Muscle layer of duodenum (tissue), 2 donors: ENCODE results near the gene TRA2B.
"Not testable (repeated sequence)": the region's sequence is repeated elsewhere in the genome, so short reads cannot be mapped to it uniquely, and the experiment has no call there.

Source experiments
- H3K27ac ChIP-seq: one replicate; pipeline ENCODE4 v1.7.0; 2013; ENCODE audit warnings: mild to moderate bottlenecking, low read length
- H3K27me3 ChIP-seq: one replicate; pipeline ENCODE4 v1.7.0; 2013; ENCODE audit warnings: low read depth, mild to moderate bottlenecking, control low read depth, low read length
- H3K36me3 ChIP-seq, 2 donors: one replicate each; pipeline ENCODE4 v1.7.0; 2013; ENCODE audit warnings: low read length in 2 of 2, control low read depth in 1 of 2, mild to moderate bottlenecking in 1 of 2; ENCODE audit not compliant: insufficient read depth in 2 of 2, control insufficient read depth in 1 of 2
- H3K4me1 ChIP-seq, 2 donors: one replicate each; pipeline ENCODE4 v1.7.0; 2013; ENCODE audit warnings: low read length in 2 of 2, mild to moderate bottlenecking in 2 of 2, control low read depth in 1 of 2, moderate library complexity in 1 of 2; ENCODE audit not compliant: insufficient read depth in 2 of 2, control insufficient read depth in 1 of 2
- H3K4me3 ChIP-seq, 2 donors: one replicate each; pipeline ENCODE4 v1.7.0; 2013; ENCODE audit warnings: low read length in 2 of 2, low read depth in 1 of 2, mild to moderate bottlenecking in 1 of 2
- H3K9me3 ChIP-seq, 2 donors: one replicate each; pipeline ENCODE4 v1.7.0; 2013; ENCODE audit warnings: low read length in 2 of 2, control low read depth in 1 of 2, mild to moderate bottlenecking in 1 of 2; ENCODE audit not compliant: control insufficient read depth in 1 of 2
- donor health status: healthy.

Gene TRA2B

DNA sequence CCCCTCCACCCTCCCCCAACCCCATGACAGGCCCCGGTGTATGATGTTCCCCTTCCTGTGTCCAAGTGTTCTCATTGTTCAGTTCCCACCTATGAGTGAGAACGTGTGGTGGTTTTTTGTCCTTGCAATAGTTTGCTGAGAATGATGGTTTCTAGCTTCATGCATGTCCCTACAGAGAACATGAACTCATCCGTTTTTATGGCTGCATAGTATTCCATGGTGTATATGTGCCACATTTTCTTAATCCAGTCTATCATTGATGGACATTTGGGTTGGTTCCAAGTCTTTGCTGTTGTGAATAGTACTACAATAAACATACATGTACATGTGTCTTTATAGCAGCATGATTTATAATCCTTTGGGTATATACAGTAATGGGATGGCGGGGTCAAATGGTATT, 27.9 kb downstream of the TRA2B start:
- H3K4me1 ChIP-seq, H3K9me3 ChIP-seq, H3K27me3 ChIP-seq, H3K4me3 ChIP-seq, H3K27ac ChIP-seq: not testable (repeated sequence)
- peaks cover 7 to 11% of the 10 kb centered on the region in 2 donors for H3K36me3 ChIP-seq

DNA sequence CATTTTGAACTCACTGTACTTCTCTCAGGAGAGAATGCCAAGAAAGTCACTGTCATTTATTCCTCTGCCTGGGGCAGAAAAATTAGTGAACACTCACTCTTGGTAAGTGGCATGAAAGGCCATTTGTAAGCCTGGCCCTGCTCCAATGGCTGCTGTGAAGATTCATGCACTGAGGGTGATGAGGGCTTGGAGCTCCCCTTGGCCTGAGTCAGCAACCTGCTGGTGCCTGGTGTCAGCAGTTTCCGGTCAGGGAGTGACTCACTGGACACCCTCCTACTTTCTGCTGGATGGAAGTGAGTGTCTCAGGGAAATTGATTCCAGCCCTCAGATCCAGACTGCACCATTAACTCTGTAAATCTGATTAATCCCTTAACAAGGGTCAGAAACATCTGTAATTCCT, 37.6 kb downstream of the TRA2B start:
- H3K4me3 ChIP-seq: no peak overlapping the region
- H3K9me3 ChIP-seq: peaks cover 0 to 3% of the 10 kb centered on the region in 2 donors
- H3K27ac ChIP-seq: no peak overlapping the region
- no peaks in the 10 kb centered on the region for H3K27me3 ChIP-seq
- H3K4me1 ChIP-seq: no peaks in the 10 kb centered on the region
- no peaks in the 10 kb centered on the region for H3K36me3 ChIP-seq

DNA sequence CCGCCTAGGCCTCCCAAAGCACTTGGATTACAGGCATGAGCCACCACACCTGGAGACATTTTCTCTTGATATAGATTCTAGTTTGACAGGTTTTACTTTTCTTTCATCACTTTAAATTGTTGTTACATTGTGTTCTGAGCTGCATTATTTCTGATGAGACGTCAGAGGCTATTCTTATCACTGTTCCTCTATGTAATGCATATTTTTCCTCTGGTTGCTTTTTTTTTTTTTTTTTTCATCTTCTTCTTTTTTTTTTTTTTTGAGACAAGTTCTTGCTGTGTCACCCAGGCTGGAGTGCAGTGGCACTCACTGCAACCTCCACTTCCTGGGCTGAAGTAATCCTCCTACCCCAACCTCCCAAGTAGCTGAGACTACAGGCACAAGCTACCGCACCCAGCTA, 41.2 kb downstream of the TRA2B start:
- no peaks in the 10 kb centered on the region for H3K36me3 ChIP-seq
- H3K9me3 ChIP-seq: peaks cover 0 to 3% of the 10 kb centered on the region in 2 donors
- no peak overlapping the region for H3K4me3 ChIP-seq
- no peaks in the 10 kb centered on the region for H3K27me3 ChIP-seq
- H3K4me1 ChIP-seq: no peaks in the 10 kb centered on the region
- H3K27ac ChIP-seq: no peak overlapping the region

DNA sequence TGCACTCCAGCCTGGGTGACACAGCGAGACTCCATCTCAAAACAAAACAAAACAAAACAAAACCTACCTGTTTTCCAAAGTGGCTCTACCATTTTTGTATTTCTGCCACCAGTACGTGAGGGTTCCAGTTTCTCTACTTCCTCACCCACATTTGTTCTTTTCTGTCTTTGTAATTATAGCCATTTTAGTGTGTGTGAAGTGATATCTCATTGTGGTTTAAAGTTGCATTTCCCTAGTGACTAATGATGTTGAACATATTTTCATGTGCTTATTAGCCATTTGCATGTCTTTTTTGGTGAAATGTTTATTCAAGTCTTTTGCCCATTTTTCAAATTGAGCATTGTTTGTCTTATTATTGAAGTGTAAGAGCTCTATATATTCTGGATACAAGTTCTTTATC, 50.7 kb downstream of the TRA2B start:
- Histone ChIP-seq H3K9me3 (no peaks in the 10 kb centered on the region), H3K27me3 (no peaks in the 10 kb centered on the region), H3K27ac (no peak overlapping the region), H3K36me3 (no peaks in the 10 kb centered on the region), H3K4me1 (no peaks in the 10 kb centered on the region), H3K4me3 (no peak overlapping the region)

DNA sequence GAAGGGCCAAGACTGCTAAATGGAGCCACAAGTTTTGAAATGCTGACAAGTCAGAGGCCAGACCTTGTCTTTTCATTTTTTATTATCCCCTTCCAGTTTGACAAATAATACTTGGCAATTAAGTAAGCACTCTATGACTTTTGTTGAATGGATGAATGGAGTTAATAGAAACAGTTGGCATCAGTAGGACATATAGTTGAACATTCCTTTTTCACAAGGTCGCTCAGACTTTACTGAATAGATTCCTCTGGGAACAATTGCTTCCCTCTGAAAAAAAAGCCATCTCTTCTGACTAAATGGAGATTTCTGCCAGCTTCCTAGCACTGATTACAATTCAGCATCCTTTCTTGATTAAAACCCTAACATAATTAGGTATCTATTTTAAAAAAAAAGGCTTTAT, 53.2 kb downstream of the TRA2B start:
- no peaks in the 10 kb centered on the region for H3K36me3 ChIP-seq
- no peaks in the 10 kb centered on the region for H3K4me1 ChIP-seq
- H3K9me3 ChIP-seq: no peaks in the 10 kb centered on the region

DNA sequence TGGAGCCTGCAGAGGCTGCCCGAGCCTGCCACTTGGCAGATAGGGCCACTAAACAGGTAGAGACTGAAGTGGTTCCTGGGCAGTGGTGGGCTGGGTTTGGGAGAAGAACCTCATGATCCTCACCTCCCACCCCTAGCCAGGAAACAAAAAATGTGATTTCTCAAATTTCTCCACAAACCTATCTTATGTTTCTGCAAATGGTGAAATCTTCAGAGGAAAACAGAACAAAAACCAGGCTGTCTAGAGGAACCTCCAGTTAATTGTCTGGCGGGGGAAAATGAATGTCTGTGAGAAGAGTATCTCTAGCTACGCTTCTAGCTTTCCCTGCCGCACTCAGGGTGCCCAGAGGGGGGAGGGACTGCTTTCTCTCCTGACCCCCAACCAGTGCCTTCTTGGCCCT, 55.9 kb downstream of the TRA2B start:
- no peaks in the 10 kb centered on the region for H3K9me3 ChIP-seq
- H3K4me1 ChIP-seq: no peaks in the 10 kb centered on the region
- no peak overlapping the region for H3K4me3 ChIP-seq
- H3K27me3 ChIP-seq: no peaks in the 10 kb centered on the region
- H3K27ac ChIP-seq: no peak overlapping the region
- no peaks in the 10 kb centered on the region for H3K36me3 ChIP-seq

More for the DNA sequence above, 53.2 kb downstream of the TRA2B start:
- H3K27me3 ChIP-seq: no peaks in the 10 kb centered on the region
- no peak overlapping the region for H3K27ac ChIP-seq
- no peak overlapping the region for H3K4me3 ChIP-seq

DNA sequence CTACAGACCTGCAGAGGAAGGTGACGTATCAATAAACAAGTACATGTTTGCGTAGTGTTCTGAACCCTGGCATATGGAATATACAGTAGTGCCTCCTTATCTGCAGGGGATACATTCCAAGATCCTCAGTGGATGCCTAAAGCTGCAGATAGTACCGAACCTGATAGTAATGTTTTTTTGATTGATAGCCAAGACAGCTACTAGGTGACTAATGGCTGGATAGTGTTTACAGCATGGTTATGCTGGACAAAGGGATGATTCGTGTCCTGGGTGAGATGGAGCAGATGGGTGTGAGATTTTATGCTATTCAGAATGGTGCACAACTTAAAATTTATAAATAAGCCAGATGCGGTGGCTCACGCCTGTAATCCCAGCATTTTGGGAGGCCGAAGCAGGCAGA, 57.2 kb downstream of the TRA2B start:
- Histone ChIP-seq H3K27ac (no peak overlapping the region), H3K9me3 (no peaks in the 10 kb centered on the region), H3K27me3 (no peaks in the 10 kb centered on the region), H3K4me1 (no peaks in the 10 kb centered on the region), H3K4me3 (no peak overlapping the region), H3K36me3 (no peaks in the 10 kb centered on the region)

DNA sequence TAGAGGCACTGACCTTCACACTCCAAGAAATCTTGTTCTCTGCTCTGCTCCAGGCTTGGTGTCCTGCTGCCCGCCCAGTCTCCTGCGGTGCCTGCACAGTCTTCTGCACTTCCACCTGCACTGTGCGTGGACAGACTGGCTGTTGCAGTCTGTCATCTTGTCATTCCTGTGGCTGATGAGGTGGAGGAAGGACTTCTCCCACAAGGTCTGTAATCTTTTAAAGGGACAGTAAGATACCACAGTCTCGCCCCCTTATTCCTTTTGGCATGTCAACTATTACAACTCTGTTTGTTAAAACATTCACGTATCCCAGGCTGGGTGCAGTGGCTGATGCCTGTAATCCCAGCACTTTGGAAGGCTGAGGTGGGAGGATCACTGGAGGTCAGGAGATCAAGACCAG, 58.9 kb downstream of the TRA2B start:
- Histone ChIP-seq H3K4me3 (no peak overlapping the region), H3K27me3 (no peaks in the 10 kb centered on the region), H3K4me1 (no peaks in the 10 kb centered on the region), H3K27ac (no peak overlapping the region), H3K36me3 (no peaks in the 10 kb centered on the region), H3K9me3 (no peaks in the 10 kb centered on the region)

DNA sequence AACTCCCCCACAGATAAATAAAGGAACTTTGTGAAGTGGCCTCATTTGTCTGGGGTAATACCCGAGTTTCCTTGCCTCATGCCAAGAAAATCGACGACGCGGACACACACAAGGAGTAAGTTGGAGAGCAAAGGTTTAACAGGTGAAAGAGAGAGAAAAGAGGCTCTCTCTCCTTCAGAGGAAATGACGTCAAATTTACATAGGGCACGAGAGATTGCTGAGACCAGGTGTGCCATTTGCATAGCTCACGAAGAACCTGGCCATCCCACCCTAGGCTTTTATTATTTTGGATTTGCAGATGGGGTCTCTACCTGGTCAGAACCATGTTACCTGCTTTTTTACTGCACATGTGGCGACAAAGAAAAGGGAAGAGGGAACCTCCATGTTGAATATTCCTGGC, 63.7 kb downstream of the TRA2B start:
- Histone ChIP-seq H3K4me3 (no peak overlapping the region), H3K4me1 (no peaks in the 10 kb centered on the region), H3K27me3 (no peaks in the 10 kb centered on the region), H3K36me3 (no peaks in the 10 kb centered on the region), H3K9me3 (no peaks in the 10 kb centered on the region), H3K27ac (no peak overlapping the region)

DNA sequence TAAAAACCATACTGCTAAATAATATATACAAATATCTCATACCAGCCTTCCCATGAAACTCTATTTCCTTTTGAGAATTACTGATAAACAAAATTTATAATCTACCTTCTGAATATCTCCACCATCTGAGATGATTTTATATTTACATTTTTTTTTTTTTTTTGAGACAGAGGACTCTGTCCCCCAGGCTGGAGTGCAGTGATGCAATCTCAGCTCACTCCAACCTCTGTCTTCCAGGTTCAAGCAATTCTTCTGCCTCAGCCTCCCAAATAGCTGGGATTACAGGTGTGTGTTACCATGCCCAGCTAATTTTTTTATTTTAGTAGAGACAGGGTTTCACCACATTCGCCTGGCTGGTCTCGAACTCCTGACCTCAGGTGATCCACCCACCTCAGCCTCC, 70.2 kb downstream of the TRA2B start:
- Histone ChIP-seq H3K27ac (no peak overlapping the region), H3K4me1 (no peaks in the 10 kb centered on the region), H3K9me3 (peaks cover 0 to 2% of the 10 kb centered on the region in 2 donors), H3K36me3 (no peaks in the 10 kb centered on the region), H3K27me3 (no peaks in the 10 kb centered on the region), H3K4me3 (no peak overlapping the region)

DNA sequence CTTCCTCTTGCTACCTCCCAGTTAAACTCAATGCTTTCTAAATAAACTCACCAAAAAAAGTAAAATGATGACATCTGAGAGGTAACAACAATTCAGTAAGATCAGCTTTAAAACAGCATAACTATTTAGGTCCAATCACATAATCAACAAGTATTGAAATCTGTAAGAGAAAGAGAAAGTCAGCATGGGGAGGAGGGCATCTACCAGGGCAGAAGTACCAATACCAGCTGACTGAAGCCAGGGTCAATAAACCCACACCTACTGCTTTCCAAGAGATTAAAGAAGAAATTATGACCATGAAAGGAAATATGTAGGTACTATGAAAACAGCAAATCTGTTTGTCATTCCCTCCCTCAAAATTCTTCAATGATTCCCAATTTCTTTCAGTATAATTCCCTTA, 70.8 kb downstream of the TRA2B start:
- no peak overlapping the region for H3K4me3 ChIP-seq

DNA sequence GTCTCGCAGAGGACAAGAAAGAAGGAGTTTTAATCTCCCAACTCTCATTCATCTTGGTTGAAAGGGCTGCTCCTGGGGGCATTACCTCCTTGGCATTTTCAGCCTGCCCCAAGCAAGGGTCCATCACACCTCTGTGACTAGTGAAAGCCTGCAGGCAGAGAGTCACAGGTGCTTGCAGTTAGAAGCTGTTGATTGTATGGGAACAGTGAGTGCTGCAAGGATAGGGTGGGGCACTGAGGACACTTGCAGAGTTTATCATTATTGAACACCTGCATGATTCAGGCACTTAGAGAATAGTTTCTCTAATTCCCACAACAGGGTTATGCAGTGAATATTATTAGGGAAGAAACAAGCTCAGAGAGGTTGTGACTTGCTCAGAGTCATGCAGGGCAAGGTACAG, 71.3 kb downstream of the TRA2B start:
- Histone ChIP-seq H3K27ac (no peak overlapping the region), H3K27me3 (no peaks in the 10 kb centered on the region), H3K4me3 (no peak overlapping the region), H3K4me1 (no peaks in the 10 kb centered on the region), H3K36me3 (no peaks in the 10 kb centered on the region), H3K9me3 (peaks cover 0 to 2% of the 10 kb centered on the region in 2 donors)

More for the DNA sequence above, 70.8 kb downstream of the TRA2B start:
- Histone ChIP-seq H3K4me1 (no peaks in the 10 kb centered on the region), H3K27me3 (no peaks in the 10 kb centered on the region), H3K36me3 (no peaks in the 10 kb centered on the region), H3K9me3 (peaks cover 0 to 2% of the 10 kb centered on the region in 2 donors), H3K27ac (no peak overlapping the region)
